Muscle of leg (tissue), 16 donors: ENCODE data around the gene PRAMEF14. TPM values are rescaled to one million over a fixed set of nuclear protein-coding genes. Genes with fewer than 3 reads are reported as not detected.
"Not testable (repeated sequence)": the region's sequence is repeated elsewhere in the genome, so short reads cannot be mapped to it uniquely, and the experiment has no call there.

ENCODE experiments used
- DNase-seq: peaks from one replicate; pipeline ENCODE4 v3.0.0; 2013
- H3K27ac ChIP-seq: one replicate; pipeline ENCODE4 v1.5.1; 2013; ENCODE audit warnings: mild to moderate bottlenecking, low read length, control low read depth
- H3K27me3 ChIP-seq: one replicate; pipeline ENCODE4 v1.6.1; 2013; ENCODE audit warnings: low read length; ENCODE audit not compliant: control insufficient read depth, insufficient read depth
- H3K36me3 ChIP-seq: one replicate; pipeline ENCODE4 v1.6.1; 2013; ENCODE audit warnings: low read length; ENCODE audit not compliant: control insufficient read depth, insufficient read depth
- H3K4me1 ChIP-seq: one replicate; pipeline ENCODE4 v1.6.1; 2013; ENCODE audit warnings: low read length; ENCODE audit not compliant: control insufficient read depth, insufficient read depth
- H3K4me3 ChIP-seq: one replicate; pipeline ENCODE4 v1.5.1; 2013; ENCODE audit warnings: low read length, control low read depth
- H3K9me3 ChIP-seq: replicated peaks from 2 replicates; pipeline ENCODE4 v1.6.1; 2013; ENCODE audit warnings: low read depth, low read length; ENCODE audit not compliant: control insufficient read depth
- WGBS: methylation state at CpG from one replicate; pipeline ENCODE4 v1.1.5; 2013; ENCODE audit warnings: missing lambda C conversion rate; ENCODE audit not compliant: insufficient coverage; 5-methylcytosine and 5-hydroxymethylcytosine counted together
- long read RNA-seq, 11 donors: transcript quantifications; one replicate each; lab custom pipeline, GENCODE V29; 2026
- polyA plus RNA-seq, 8 donors: library from polyadenylated mRNA; unstranded; fragments of 120-200 nt; gene quantifications; one replicate each; pipeline versions ENCODE4 v1.2.1 to v1.2.3, GENCODE V29; 2013; ENCODE audit warnings: inconsistent platforms in 1 of 8, low replicate concordance in 1 of 8; ENCODE audit not compliant: insufficient read length in 8 of 8, insufficient read depth in 1 of 8
- total RNA-seq: library from RNA; stranded (reverse); fragments of 120-200 nt; gene quantifications from one replicate; pipeline ENCODE4 v1.2.4, GENCODE V29; 2013

Gene PRAMEF14, protein sequence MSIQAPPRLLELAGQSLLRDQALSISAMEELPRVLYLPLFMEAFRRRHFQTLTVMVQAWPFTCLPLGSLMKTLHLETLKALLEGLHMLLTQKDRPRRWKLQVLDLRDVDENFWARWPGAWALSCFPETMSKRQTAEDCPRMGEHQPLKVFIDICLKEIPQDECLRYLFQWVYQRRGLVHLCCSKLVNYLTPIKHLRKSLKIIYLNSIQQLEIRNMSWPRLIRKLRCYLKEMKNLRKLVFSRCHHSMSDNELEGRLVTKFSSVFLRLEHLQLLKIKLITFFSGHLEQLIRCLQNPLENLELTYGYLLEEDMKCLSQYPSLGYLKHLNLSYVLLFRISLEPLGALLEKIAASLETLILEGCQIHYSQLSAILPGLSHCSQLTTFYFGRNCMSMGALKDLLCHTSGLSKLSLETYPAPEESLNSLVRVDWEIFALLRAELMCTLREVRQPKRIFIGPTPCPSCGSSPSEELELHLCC
- total RNA-seq (not detected), polyA plus RNA-seq (not detected)
- long read RNA-seq, donor 1 = 0 reads
- long read RNA-seq, donor 2 = 0 reads
- long read RNA-seq, donor 3 = 0 reads
- long read RNA-seq, donor 4 = 0 reads
- long read RNA-seq, donor 5 = 0 reads
- long read RNA-seq, donor 6 = 0 reads
- long read RNA-seq, donor 7 = 0 reads
- long read RNA-seq, donor 8 = 0 reads
- long read RNA-seq, donor 9 = 0 reads
- long read RNA-seq, donor 10 = 0 reads
- long read RNA-seq, donor 11 = 0 reads

DNA sequence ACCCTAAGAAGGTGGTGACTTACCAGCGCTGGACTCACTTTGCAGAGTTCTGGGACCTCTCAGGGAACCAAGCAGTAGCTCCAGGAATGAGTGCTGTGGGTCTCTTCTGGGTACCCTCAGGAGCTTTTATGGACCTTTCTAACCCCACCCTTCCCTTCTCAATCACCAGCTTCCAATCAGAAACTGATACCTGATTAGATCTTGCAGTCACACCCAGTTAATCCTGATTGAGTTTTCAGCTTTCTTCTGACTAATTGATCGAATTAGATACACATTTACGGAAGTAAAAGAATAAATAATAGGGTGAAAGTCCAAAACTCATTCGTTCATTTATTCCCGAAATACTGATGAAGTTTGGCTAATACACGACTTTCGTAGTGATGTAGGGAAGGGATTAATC, at the start of gene PRAMEF14:
Gene PRAMEF14 (minus strand): TSS at position 101 of the 400 bp plus-strand sequence. CDS start 1,820 bp downstream, outside the sequence.
- not testable (repeated sequence) for H3K27ac ChIP-seq, H3K27me3 ChIP-seq, H3K4me3 ChIP-seq, H3K4me1 ChIP-seq, H3K36me3 ChIP-seq, DNase-seq, H3K9me3 ChIP-seq
- no CpG with 5 or more reads among the region's 7 CpGs for WGBS

DNA sequence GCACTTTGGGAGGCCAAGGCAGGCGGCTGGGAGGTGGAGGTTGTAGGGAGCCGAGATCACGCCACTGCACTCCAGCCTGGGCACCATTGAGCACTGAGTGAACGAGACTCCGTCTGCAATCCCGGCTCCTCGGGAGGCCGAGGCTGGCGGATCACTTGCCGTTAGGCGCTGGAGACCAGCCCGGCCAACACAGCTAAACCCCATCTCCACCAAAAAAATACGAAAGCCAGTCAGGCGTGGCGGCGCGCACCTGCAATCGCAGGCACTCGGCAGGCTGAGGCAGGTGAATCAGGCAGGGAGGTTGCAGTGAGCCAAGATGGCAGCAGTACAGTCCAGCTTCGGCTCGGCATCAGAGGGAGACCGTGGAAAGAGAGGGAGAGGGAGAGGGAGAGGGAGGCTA, 48.4 kb upstream of the PRAMEF14 start:
- WGBS = 96% methylated on average over 10 of the region's 22 CpGs
- H3K4me1 ChIP-seq, H3K27ac ChIP-seq, H3K4me3 ChIP-seq, DNase-seq, H3K36me3 ChIP-seq, H3K27me3 ChIP-seq, H3K9me3 ChIP-seq: not testable (repeated sequence)

DNA sequence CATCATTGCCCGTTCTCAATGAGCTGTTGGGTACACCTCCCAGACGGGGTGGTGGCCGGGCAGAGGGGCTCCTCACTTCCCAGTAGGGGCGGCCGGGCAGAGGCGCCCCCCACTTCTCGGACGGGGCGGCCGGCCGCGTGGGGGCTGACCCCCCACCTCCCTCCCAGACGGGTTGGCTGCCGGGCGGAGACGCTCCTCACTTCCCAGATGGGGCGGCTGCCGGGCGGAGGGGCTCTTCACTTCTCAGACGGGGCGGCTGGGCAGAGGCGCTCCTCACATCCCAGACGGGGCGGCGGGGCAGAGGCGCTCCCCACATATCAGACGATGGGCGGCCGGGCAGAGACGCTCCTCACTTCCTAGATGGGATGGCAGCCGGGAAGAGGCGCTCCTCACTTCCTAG, 47.8 kb upstream of the PRAMEF14 start:
- WGBS = 93% methylated on average over 20 of the region's 32 CpGs
- not testable (repeated sequence) for H3K27me3 ChIP-seq, H3K4me1 ChIP-seq, H3K27ac ChIP-seq, H3K9me3 ChIP-seq, H3K36me3 ChIP-seq, H3K4me3 ChIP-seq, DNase-seq

DNA sequence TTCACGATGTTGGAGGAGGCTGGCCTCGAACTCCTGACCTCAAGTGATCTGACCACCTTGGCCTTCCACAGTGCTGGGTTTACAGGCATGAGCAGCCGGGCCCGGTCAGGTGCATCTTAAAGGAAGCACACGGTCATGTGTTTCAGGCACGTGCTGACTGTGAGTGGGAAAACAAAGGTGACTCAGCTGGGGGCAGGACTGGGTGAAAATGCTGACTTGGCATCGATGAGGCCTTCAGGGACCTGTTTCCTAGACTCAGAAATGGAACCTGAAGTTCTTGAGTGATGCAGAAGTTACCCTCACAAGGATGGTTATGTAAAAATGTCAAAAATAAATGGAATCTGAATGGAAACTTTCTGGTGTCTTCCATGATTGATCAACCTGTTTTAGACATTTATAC, 46.1 kb upstream of the PRAMEF14 start:
- H3K27ac ChIP-seq, H3K4me3 ChIP-seq, DNase-seq, H3K27me3 ChIP-seq, H3K4me1 ChIP-seq, H3K36me3 ChIP-seq, H3K9me3 ChIP-seq: not testable (repeated sequence)
- WGBS = 76% methylated on average over 7 of the region's 7 CpGs

DNA sequence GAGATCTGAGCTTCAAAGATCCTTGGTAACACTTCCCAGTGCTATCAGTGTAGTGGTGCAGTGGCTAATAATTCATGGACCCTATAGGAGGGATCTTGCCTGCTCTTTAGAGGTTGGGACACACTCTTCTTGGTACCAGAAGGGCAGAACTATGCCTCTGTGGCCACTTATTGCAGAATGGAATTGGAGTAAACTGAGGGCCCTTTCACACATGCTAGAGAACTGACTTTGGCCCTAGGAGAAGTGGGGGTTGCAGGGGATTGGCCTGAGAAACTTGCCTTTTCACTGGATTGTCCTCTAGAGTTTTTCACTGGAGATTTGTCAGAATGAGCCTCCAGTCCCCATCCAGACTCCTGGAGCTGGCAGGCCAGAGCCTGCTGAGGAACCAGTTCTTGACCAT, 42.4 kb upstream of the PRAMEF14 start, which contains the start of gene PRAMEF17:
Gene PRAMEF17 (plus strand): TSS at position 301 of the 400 bp plus-strand sequence. CDS start 26 bp downstream, at position 327.
- H3K4me1 ChIP-seq, H3K9me3 ChIP-seq, H3K36me3 ChIP-seq, H3K4me3 ChIP-seq, H3K27ac ChIP-seq, H3K27me3 ChIP-seq, DNase-seq: not testable (repeated sequence)

DNA sequence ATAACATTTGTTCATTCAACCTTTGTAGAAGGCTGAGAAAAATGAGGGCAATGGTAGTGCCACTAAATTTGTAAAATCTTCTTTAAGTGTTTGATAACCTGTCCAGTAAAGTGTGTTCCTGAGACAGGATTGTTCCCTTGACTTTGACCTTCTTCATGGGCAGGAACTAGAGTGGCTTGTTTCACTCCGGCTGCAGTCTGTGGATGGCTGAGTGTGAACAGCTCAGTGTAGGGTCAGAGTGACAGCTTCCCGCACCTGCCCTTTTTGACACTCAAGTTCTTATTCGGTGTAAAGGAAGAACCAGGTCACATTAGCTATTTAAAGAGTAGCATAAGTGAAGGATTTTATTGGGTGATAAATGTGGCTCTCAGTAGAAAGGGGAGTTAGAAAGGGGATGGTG, 33.4 kb upstream of the PRAMEF14 start:
- DNase-seq, H3K27me3 ChIP-seq, H3K36me3 ChIP-seq, H3K4me3 ChIP-seq, H3K4me1 ChIP-seq, H3K27ac ChIP-seq, H3K9me3 ChIP-seq: not testable (repeated sequence)
- WGBS = no CpG with 5 or more reads among the region's 3 CpGs

DNA sequence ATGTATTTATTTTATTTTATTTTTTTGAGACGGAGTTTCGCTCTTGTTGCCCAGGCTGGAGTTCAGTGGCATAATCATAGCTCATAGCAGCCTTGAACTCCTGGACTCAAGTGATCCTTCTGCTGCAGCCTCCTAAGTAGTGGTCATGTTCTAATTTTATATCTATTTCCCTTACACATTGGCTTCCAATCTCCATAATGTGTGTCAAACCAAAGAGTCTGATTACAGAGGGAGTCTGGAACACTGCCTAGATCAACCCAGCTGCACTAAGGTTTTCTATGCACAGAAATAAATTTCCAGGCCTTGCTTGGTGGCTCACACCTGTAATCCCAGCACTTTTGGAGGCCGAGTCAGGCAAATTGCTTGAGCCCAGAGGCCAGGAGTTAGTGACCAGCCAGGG, 32.0 kb upstream of the PRAMEF14 start:
- H3K27me3 ChIP-seq, DNase-seq, H3K4me3 ChIP-seq, H3K9me3 ChIP-seq, H3K4me1 ChIP-seq, H3K36me3 ChIP-seq, H3K27ac ChIP-seq: not testable (repeated sequence)
- no CpG with 5 or more reads among the region's 3 CpGs for WGBS

DNA sequence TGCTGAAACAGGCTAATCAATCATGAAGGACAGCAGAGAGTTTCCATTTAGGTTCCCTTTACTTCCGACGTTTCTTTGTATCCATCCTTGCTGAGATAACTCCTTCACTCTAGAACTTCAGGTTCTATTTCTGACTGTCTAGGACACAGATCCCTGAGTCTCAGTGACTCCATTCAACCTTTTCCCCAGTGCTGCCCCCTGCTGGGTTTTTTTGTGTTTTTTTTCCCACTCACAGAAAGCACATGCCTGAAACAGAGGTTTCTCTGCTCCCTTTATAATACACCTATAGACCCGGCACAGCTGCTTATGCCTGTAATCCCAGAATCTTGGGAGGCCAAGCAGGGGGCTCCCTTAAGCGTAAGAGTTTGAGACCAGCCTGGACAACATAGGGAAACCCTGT, 21.6 kb upstream of the PRAMEF14 start:
- not testable (repeated sequence) for H3K4me3 ChIP-seq, H3K9me3 ChIP-seq, H3K27me3 ChIP-seq, H3K36me3 ChIP-seq, H3K4me1 ChIP-seq, DNase-seq, H3K27ac ChIP-seq
- 90% methylated on average over 2 of the region's 4 CpGs for WGBS

DNA sequence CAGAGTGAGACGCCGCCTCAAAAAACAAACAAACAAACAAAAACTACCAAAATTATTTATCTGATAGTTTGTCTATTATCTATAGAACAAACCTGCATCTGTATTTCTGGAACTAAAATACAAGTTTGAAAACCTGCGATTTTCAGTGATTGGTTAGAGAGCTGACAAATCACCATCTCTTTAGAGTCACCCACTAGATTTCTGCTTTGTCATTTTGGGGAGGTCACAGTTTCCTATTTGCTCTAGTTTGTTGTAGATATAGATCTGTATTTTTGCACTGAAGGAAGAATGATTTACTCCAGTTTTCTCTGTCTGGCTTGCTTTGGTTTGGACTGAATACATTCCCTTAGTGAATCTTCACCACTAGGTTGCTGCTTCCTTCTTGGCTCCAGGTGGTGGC, 19.6 kb upstream of the PRAMEF14 start:
- H3K4me1 ChIP-seq, H3K36me3 ChIP-seq, H3K9me3 ChIP-seq, H3K27ac ChIP-seq, H3K27me3 ChIP-seq, DNase-seq, H3K4me3 ChIP-seq: not testable (repeated sequence)
- no CpG with 5 or more reads among the region's 3 CpGs for WGBS

DNA sequence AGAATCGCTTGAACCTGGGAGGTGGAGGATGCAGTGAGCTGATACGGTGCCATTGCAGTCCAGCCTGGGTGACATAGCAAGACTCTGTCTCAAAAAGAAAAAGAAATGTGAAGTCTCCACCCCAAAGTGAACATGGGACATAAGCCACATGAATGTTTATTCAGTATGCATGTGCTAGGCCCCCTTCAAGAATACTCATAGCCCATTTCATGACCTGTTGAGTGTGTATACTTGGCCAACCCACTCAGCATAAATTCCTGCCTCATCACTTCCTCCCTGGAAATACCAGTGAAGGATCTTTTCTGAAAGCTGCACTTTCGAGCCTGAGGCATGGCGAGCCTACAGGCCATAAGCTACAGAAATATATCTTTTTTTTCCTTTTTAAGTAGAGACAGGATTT, 18.0 kb upstream of the PRAMEF14 start:
- not testable (repeated sequence) for H3K27me3 ChIP-seq, H3K4me3 ChIP-seq, H3K36me3 ChIP-seq, H3K4me1 ChIP-seq, DNase-seq, H3K27ac ChIP-seq, H3K9me3 ChIP-seq
- WGBS = no CpG with 5 or more reads among the region's 4 CpGs
